ENCODE measurements around the gene RNF144B.

Gene RNF144B

GRCh38 chr6:18493382-18493891, 106.3 kb downstream of the RNF144B start:
- no peak for DNase-seq
- Mint-ChIP-seq H3K36me3 (ENCODE audit: low read depth) (no peaks in the 10 kb centered on the region), H3K27ac (no peak overlapping the region), H3K4me3 (no peak overlapping the region), H3K9me3 (no peaks in the 10 kb centered on the region), H3K4me1 (no peaks in the 10 kb centered on the region), H3K27me3 (ENCODE audit: low read depth, poor library complexity) (peaks cover 14% of the 10 kb centered on the region)
- no peak for TF ChIP-seq CTCF (IDR thresholded peaks at IDR 0.05)

GRCh38 chr6:18493925-18494324, 106.8 kb downstream of the RNF144B start:
- Mint-ChIP-seq H3K27ac (no peak overlapping the region), H3K4me1 (no peaks in the 10 kb centered on the region), H3K4me3 (no peak overlapping the region), H3K27me3 (ENCODE audit: low read depth, poor library complexity) (peaks cover 14% of the 10 kb centered on the region), H3K36me3 (ENCODE audit: low read depth) (no peaks in the 10 kb centered on the region), H3K9me3 (no peaks in the 10 kb centered on the region)
- DNase-seq = no peak
- no peak for TF ChIP-seq CTCF (IDR thresholded peaks at IDR 0.05)

DNA sequence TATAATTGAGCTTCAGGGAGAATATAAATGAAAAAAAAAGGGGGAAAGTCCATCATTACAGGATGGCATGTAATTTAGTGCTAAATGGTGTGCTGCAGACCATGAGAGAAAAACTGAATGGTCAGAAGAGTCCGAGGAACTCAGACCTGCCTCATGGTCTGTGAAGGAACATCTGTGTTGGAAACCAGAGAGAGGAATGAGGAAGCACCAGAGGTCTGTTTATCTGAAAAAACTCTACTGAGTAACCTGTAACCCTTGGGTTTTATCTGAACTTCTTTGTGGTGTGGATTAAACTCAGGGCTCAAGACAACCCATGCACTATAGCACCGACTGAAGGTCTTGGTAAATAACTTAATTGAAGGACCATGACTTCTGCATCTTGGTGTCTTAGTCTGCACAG, 108.1 kb downstream of the RNF144B start:
- DNase-seq = no peak
- TF ChIP-seq CTCF (IDR thresholded peaks at IDR 0.05) = no peak
- H3K9me3 Mint-ChIP-seq = no peaks in the 10 kb centered on the region
- peaks cover 14% of the 10 kb centered on the region for H3K27me3 Mint-ChIP-seq (ENCODE audit: low read depth, poor library complexity)
- no peak overlapping the region for H3K4me3 Mint-ChIP-seq
- H3K4me1 Mint-ChIP-seq = no peaks in the 10 kb centered on the region
- H3K27ac Mint-ChIP-seq = no peak overlapping the region
- no peaks in the 10 kb centered on the region for H3K36me3 Mint-ChIP-seq (ENCODE audit: low read depth)

- Mint-ChIP-seq H3K27me3 (ENCODE audit: low read depth, poor library complexity) (peaks cover 14% of the 10 kb centered on the region), H3K27ac (no peak overlapping the region), H3K4me3 (no peak overlapping the region), H3K4me1 (peaks cover 5% of the 10 kb centered on the region), H3K36me3 (ENCODE audit: low read depth) (no peaks in the 10 kb centered on the region), H3K9me3 (no peaks in the 10 kb centered on the region)
- DNase-seq = no peak
- TF ChIP-seq CTCF (IDR thresholded peaks at IDR 0.05) = no peak
Observed at GRCh38 chr6:18496462-18496861, 109.3 kb downstream of the RNF144B start.

GRCh38 chr6:18497006-18497405, 109.9 kb downstream of the RNF144B start:
- H3K9me3 Mint-ChIP-seq = no peaks in the 10 kb centered on the region
- no peak for DNase-seq
- no peak overlapping the region for H3K4me3 Mint-ChIP-seq
- H3K4me1 Mint-ChIP-seq = peaks cover 5% of the 10 kb centered on the region
- H3K36me3 Mint-ChIP-seq (ENCODE audit: low read depth) = no peaks in the 10 kb centered on the region
- peaks cover 14% of the 10 kb centered on the region for H3K27me3 Mint-ChIP-seq (ENCODE audit: low read depth, poor library complexity)
- no peak overlapping the region for H3K27ac Mint-ChIP-seq
- TF ChIP-seq CTCF (IDR thresholded peaks at IDR 0.05) = no peak

- peaks cover 5% of the 10 kb centered on the region for H3K4me1 Mint-ChIP-seq
- no peaks in the 10 kb centered on the region for H3K36me3 Mint-ChIP-seq (ENCODE audit: low read depth)
- peaks cover 14% of the 10 kb centered on the region for H3K27me3 Mint-ChIP-seq (ENCODE audit: low read depth, poor library complexity)
- TF ChIP-seq CTCF (IDR thresholded peaks at IDR 0.05) = no peak
- DNase-seq = no peak
- H3K9me3 Mint-ChIP-seq = no peaks in the 10 kb centered on the region
- H3K4me3 Mint-ChIP-seq = no peak overlapping the region
- no peak overlapping the region for H3K27ac Mint-ChIP-seq
Observed at GRCh38 chr6:18498408-18498807, 111.3 kb downstream of the RNF144B start.
